Astrocyte (in vitro differentiated cells and primary cell): ENCODE results near the gene DOC2A. TPM values are rescaled to one million over a fixed set of nuclear protein-coding genes. Genes with fewer than 3 reads are reported as not detected.

Experiments used
- DNase-seq: peaks from one replicate; pipeline ENCODE4 v3.0.0-alpha.2; 2010; ENCODE audit warnings: low read depth
- FAIRE-seq: peaks from 2 replicates; lab custom pipeline; 2011; peaks lifted over from hg19 to GRCh38; lab: Jason Lieb, UNC
- H2AFZ ChIP-seq: 2 replicates; pipeline ENCODE4 v1.6.0; 2012; ENCODE audit warnings: low read depth, low read length, inconsistent platforms
- H3K27ac ChIP-seq: 2 replicates; pipeline ENCODE4 v1.5.1; 2011; ENCODE audit warnings: low read depth, low read length, inconsistent platforms
- H3K27me3 ChIP-seq: 2 replicates; pipeline ENCODE4 v1.6.0; 2011; ENCODE audit warnings: low read length, inconsistent platforms; ENCODE audit not compliant: insufficient read depth
- H3K36me3 ChIP-seq: 2 replicates; pipeline ENCODE4 v1.5.1; 2011; ENCODE audit warnings: low read length, inconsistent platforms; ENCODE audit not compliant: insufficient read depth
- H3K4me1 ChIP-seq: 2 replicates; pipeline ENCODE4 v1.5.1; 2011; ENCODE audit warnings: low read length, inconsistent platforms; ENCODE audit not compliant: insufficient read depth
- H3K4me2 ChIP-seq: 2 replicates; pipeline ENCODE4 v1.6.0; 2012; ENCODE audit warnings: low read length, inconsistent platforms
- H3K4me3 ChIP-seq: 2 replicates; pipeline ENCODE4 v1.5.1; 2011; ENCODE audit warnings: low read depth, mild to moderate bottlenecking, low read length, inconsistent platforms; ENCODE audit not compliant: insufficient read depth
- H3K79me2 ChIP-seq: 2 replicates; pipeline ENCODE4 v1.6.0; 2012; ENCODE audit warnings: mild to moderate bottlenecking, low read length, inconsistent platforms; ENCODE audit not compliant: insufficient read depth
- H3K9ac ChIP-seq: 2 replicates; pipeline ENCODE4 v1.6.0; 2012; ENCODE audit warnings: mild to moderate bottlenecking, low read length, inconsistent platforms
- H3K9me3 ChIP-seq: 2 replicates; pipeline ENCODE4 v1.5.1; 2012; ENCODE audit warnings: low read depth, mild to moderate bottlenecking, low read length, inconsistent platforms; ENCODE audit not compliant: insufficient read depth
- H4K20me1 ChIP-seq: 2 replicates; pipeline ENCODE4 v1.6.0; 2012; ENCODE audit warnings: low read length, inconsistent platforms; ENCODE audit not compliant: insufficient read depth
- H3K27ac Mint-ChIP-seq: one replicate; pipeline ENCODE4 v1.8.0; 2021; ENCODE audit warnings: mild to moderate bottlenecking, mixed read lengths; ENCODE audit not compliant: unreplicated experiment
- H3K27me3 Mint-ChIP-seq: one replicate; pipeline ENCODE4 v1.8.0; 2021; ENCODE audit warnings: low read depth, mixed read lengths; ENCODE audit not compliant: unreplicated experiment
- H3K36me3 Mint-ChIP-seq: one replicate; pipeline ENCODE4 v1.8.0; 2021; ENCODE audit warnings: low read depth, mixed read lengths; ENCODE audit not compliant: unreplicated experiment
- H3K4me1 Mint-ChIP-seq: one replicate; pipeline ENCODE4 v1.8.0; 2021; ENCODE audit warnings: low read depth, mixed read lengths; ENCODE audit not compliant: unreplicated experiment
- H3K4me3 Mint-ChIP-seq: one replicate; pipeline ENCODE4 v1.8.0; 2021; ENCODE audit warnings: mild to moderate bottlenecking, moderate library complexity, mixed read lengths; ENCODE audit not compliant: unreplicated experiment
- H3K9me3 Mint-ChIP-seq: one replicate; pipeline ENCODE4 v1.8.0; 2021; ENCODE audit warnings: mild to moderate bottlenecking, mixed read lengths; ENCODE audit not compliant: unreplicated experiment
- CTCF ChIP-seq: IDR thresholded peaks from 2 replicates; pipeline ENCODE4 v1.5.1; 2011; ENCODE audit warnings: low read depth, mild to moderate bottlenecking, inconsistent platforms, low read length, moderate library complexity; ENCODE audit not compliant: insufficient read depth
- EZH2 ChIP-seq: IDR thresholded peaks from 2 replicates; pipeline ENCODE4 v1.6.1; 2012; ENCODE audit warnings: mild to moderate bottlenecking, low read length, inconsistent platforms; ENCODE audit not compliant: insufficient read depth
- total RNA-seq: library from RNA; stranded (reverse); gene quantifications from 2 replicates; pipeline ENCODE4 v1.2.1, GENCODE V29; 2021

The DOC2A gene
- total RNA-seq, 1 donor from 2014 or later, result 0.89 TPM

- H3K27me3 Mint-ChIP-seq, result no peaks in the 10 kb centered on the region
- no peaks in the 10 kb centered on the region for H3K9me3 Mint-ChIP-seq
- H3K4me1 ChIP-seq, result peaks cover 12% of the 10 kb centered on the region
- H3K4me2 ChIP-seq, result no peak overlapping the region
- H3K4me1 Mint-ChIP-seq, result peaks cover 8% of the 10 kb centered on the region
- TF ChIP-seq CTCF (no peak), EZH2 (no peak)
- no peak overlapping the region for H3K9ac ChIP-seq
- no peak overlapping the region for H3K27ac ChIP-seq
- H4K20me1 ChIP-seq, result peaks cover 21% of the 10 kb centered on the region
- FAIRE-seq, result no peak
- no peak overlapping the region for H3K4me3 Mint-ChIP-seq
- H2AFZ ChIP-seq, result no peak overlapping the region
- H3K27ac Mint-ChIP-seq, result no peak overlapping the region
- peaks cover 23% of the 10 kb centered on the region for H3K36me3 ChIP-seq
- H3K27me3 ChIP-seq, result no peaks in the 10 kb centered on the region
- H3K9me3 ChIP-seq, result no peaks in the 10 kb centered on the region
- H3K36me3 Mint-ChIP-seq, result peaks cover 13% of the 10 kb centered on the region
- no peak overlapping the region for H3K4me3 ChIP-seq
- DNase-seq, result no peak
- H3K79me2 ChIP-seq, result peaks cover 16% of the 10 kb centered on the region
Observed at GRCh38 chr16:29993191-29993902, 17.5 kb downstream of the DOC2A start.

- DNase-seq (no peak), FAIRE-seq (no peak)
- no peaks in the 10 kb centered on the region for H3K27me3 ChIP-seq
- no peaks in the 10 kb centered on the region for H3K9me3 Mint-ChIP-seq
- H3K36me3 Mint-ChIP-seq, result peaks cover 17% of the 10 kb centered on the region
- H3K4me3 ChIP-seq, result no peak overlapping the region
- H3K27ac Mint-ChIP-seq, result peak overlapping the region; percentile 80
- H3K4me2 ChIP-seq, result no peak overlapping the region
- peaks cover 27% of the 10 kb centered on the region for H4K20me1 ChIP-seq
- H3K4me3 Mint-ChIP-seq, result peak overlapping the region; percentile 45
- H2AFZ ChIP-seq, result no peak overlapping the region
- no peaks in the 10 kb centered on the region for H3K27me3 Mint-ChIP-seq
- H3K79me2 ChIP-seq, result peaks cover 11% of the 10 kb centered on the region
- no peaks in the 10 kb centered on the region for H3K9me3 ChIP-seq
- TF ChIP-seq EZH2 (no peak), CTCF (no peak)
- peaks cover 12% of the 10 kb centered on the region for H3K4me1 ChIP-seq
- H3K4me1 Mint-ChIP-seq, result peaks cover 8% of the 10 kb centered on the region
- H3K27ac ChIP-seq, result no peak overlapping the region
- H3K36me3 ChIP-seq, result peaks cover 21% of the 10 kb centered on the region
- no peak overlapping the region for H3K9ac ChIP-seq
Observed at GRCh38 chr16:29992344-29992967, 18.4 kb downstream of the DOC2A start.

- no peak overlapping the region for H3K27ac Mint-ChIP-seq
- no peak for DNase-seq
- Histone ChIP-seq H3K4me3 (no peak overlapping the region), H3K27me3 (no peaks in the 10 kb centered on the region), H3K9ac (no peak overlapping the region), H2AFZ (no peak overlapping the region), H4K20me1 (peaks cover 27% of the 10 kb centered on the region), H3K36me3 (peaks cover 21% of the 10 kb centered on the region), H3K4me2 (no peak overlapping the region), H3K9me3 (no peaks in the 10 kb centered on the region), H3K4me1 (peaks cover 12% of the 10 kb centered on the region), H3K27ac (no peak overlapping the region), H3K79me2 (peaks cover 5% of the 10 kb centered on the region)
- no peak for FAIRE-seq
- peaks cover 17% of the 10 kb centered on the region for H3K36me3 Mint-ChIP-seq
- no peaks in the 10 kb centered on the region for H3K9me3 Mint-ChIP-seq
- H3K4me1 Mint-ChIP-seq, result peaks cover 4% of the 10 kb centered on the region
- no peak overlapping the region for H3K4me3 Mint-ChIP-seq
- no peak for TF ChIP-seq EZH2
- TF ChIP-seq CTCF, result no peak
- no peaks in the 10 kb centered on the region for H3K27me3 Mint-ChIP-seq
Observed at GRCh38 chr16:29991571-29991904, 19.3 kb downstream of the DOC2A start.
